Esophagus squamous epithelium (tissue), 5 donors: ENCODE measurements around the gene KCNAB1. TPM values are rescaled to one million over a fixed set of nuclear protein-coding genes. Genes with fewer than 3 reads are reported as not detected.

Source experiments
- DNase-seq: peaks from one replicate; lab custom pipeline; 2025; lab: John Stamatoyannopoulos, UW
- H3K27ac ChIP-seq, 4 donors: fragments of 200-600 bp; sonication (generic); one replicate each; pipeline ENCODE4 v1.5.1; 2016 to 2019; ENCODE audit warnings: mild to moderate bottlenecking in 1 of 4
- H3K27me3 ChIP-seq, 4 donors: fragments of 200-600 bp; sonication (generic); 1 replicate in 3 of 4; 2 replicates in 1 of 4; pipeline versions ENCODE4 v1.5.1 to v1.6.0; 2017 to 2021; ENCODE audit warnings: antibody characterized with exemption in 1 of 4
- H3K36me3 ChIP-seq, 3 donors: fragments of 200-600 bp; sonication (generic); one replicate each; pipeline ENCODE4 v1.5.1; 2016 to 2019
- H3K4me1 ChIP-seq, 3 donors: fragments of 200-600 bp; sonication (generic); one replicate each; pipeline ENCODE4 v1.5.1; 2017 to 2019
- H3K4me3 ChIP-seq, 4 donors: fragments of 200-600 bp; sonication (generic); 1 replicate in 3 of 4; 2 replicates in 1 of 4; pipeline ENCODE4 v1.5.1; 2016 to 2019; ENCODE audit warnings: mild to moderate bottlenecking in 2 of 4, moderate library complexity in 1 of 4
- H3K9me3 ChIP-seq, 3 donors: fragments of 200-600 bp; sonication (generic); one replicate each; pipeline ENCODE4 v1.5.1; 2016 to 2019
- CTCF ChIP-seq, 6 experiments: fragments of 450-650 bp in 4 of 6; fragments of 200-600 bp in 2 of 6; sonication (generic) in 2 of 6; IDR thresholded peaks; one replicate each; pipeline ENCODE4 v1.5.1; 2016 to 2019; ENCODE audit warnings: antibody characterized with exemption in 6 of 6, mild to moderate bottlenecking in 4 of 6, moderate library complexity in 4 of 6
- POLR2A ChIP-seq, 4 donors: fragments of 450-650 bp; IDR thresholded peaks; one replicate each; pipeline ENCODE4 v1.6.1; 2017; ENCODE audit warnings: antibody characterized with exemption in 4 of 4, mild to moderate bottlenecking in 4 of 4, moderate library complexity in 3 of 4
- WGBS, 2 donors: methylation state at CpG; one replicate each; pipeline ENCODE4 v1.1.5; 2018; 5-methylcytosine and 5-hydroxymethylcytosine counted together
- intact Hi-C: fragments of 100-400 bp; cut with DNase I; formaldehyde crosslinking; loops from one replicate; pipeline ENCODE4 v1.15.0; 2022
- total RNA-seq, 4 donors: library from RNA; depleted of rRNA; stranded (reverse); fragments of >200 nt; gene quantifications; one replicate each; pipeline ENCODE4 v1.1.0, GENCODE V29; 2016
- donor health status: DM: yes; HTN: yes; CAD: no.

KCNAB1 gene
- total RNA-seq, 4 donors from 2014 or later: 0.40 to 6.6 (median 1.3) TPM

GRCh38 chr3:156577736-156578135 lies 457.4 kb downstream of the KCNAB1 start:
- H3K9me3 ChIP-seq: no peaks in the 10 kb centered on the region
- no peaks in the 10 kb centered on the region for H3K27me3 ChIP-seq
- no peak overlapping the region for H3K27ac ChIP-seq
- no peak for TF ChIP-seq POLR2A (IDR thresholded peaks at IDR 0.05)
- TF ChIP-seq CTCF (IDR thresholded peaks at IDR 0.05): no peak
- no peaks in the 10 kb centered on the region for H3K36me3 ChIP-seq
- no peaks in the 10 kb centered on the region for H3K4me1 ChIP-seq
- DNase-seq: no peak
- intact Hi-C loops: no loop called here
- no peak overlapping the region for H3K4me3 ChIP-seq

- Histone ChIP-seq H3K36me3 (no peaks in the 10 kb centered on the region), H3K4me3 (no peak overlapping the region), H3K4me1 (no peaks in the 10 kb centered on the region), H3K27ac (no peak overlapping the region), H3K27me3 (no peaks in the 10 kb centered on the region), H3K9me3 (no peaks in the 10 kb centered on the region)
- DNase-seq: no peak
- intact Hi-C loops: no loop called here
- no peak for TF ChIP-seq CTCF (IDR thresholded peaks at IDR 0.05)
- TF ChIP-seq POLR2A (IDR thresholded peaks at IDR 0.05): no peak
- 13 to 57% methylated on average over 2 of the region's 2 CpGs for WGBS, 2 donors
Measured at GRCh38 chr3:156579427-156579851, 459.1 kb downstream of the KCNAB1 start.

GRCh38 chr3:156581033-156581432 lies 460.7 kb downstream of the KCNAB1 start:
- no peaks in the 10 kb centered on the region for H3K36me3 ChIP-seq
- intact Hi-C loops: no loop called here
- H3K9me3 ChIP-seq: no peaks in the 10 kb centered on the region
- no peaks in the 10 kb centered on the region for H3K27me3 ChIP-seq
- DNase-seq: no peak
- H3K4me3 ChIP-seq: no peak overlapping the region
- H3K27ac ChIP-seq: no peak overlapping the region
- TF ChIP-seq POLR2A (IDR thresholded peaks at IDR 0.05) (no peak), CTCF (IDR thresholded peaks at IDR 0.05) (no peak)
- WGBS, 2 donors: 90 to 94% methylated on average over 4 of the region's 4 CpGs
- H3K4me1 ChIP-seq: no peaks in the 10 kb centered on the region

- no peaks in the 10 kb centered on the region for H3K9me3 ChIP-seq
- no peaks in the 10 kb centered on the region for H3K27me3 ChIP-seq
- no peak for DNase-seq
- no peak overlapping the region for H3K27ac ChIP-seq
- TF ChIP-seq CTCF (IDR thresholded peaks at IDR 0.05) (no peak), POLR2A (IDR thresholded peaks at IDR 0.05) (no peak)
- intact Hi-C loops: no loop called here
- H3K36me3 ChIP-seq: no peaks in the 10 kb centered on the region
- no peak overlapping the region for H3K4me3 ChIP-seq
- H3K4me1 ChIP-seq: no peaks in the 10 kb centered on the region
Measured at GRCh38 chr3:156581954-156582353, 461.6 kb downstream of the KCNAB1 start.

- Histone ChIP-seq H3K4me1 (no peaks in the 10 kb centered on the region), H3K36me3 (no peaks in the 10 kb centered on the region), H3K27me3 (no peaks in the 10 kb centered on the region), H3K4me3 (no peak overlapping the region), H3K27ac (no peak overlapping the region), H3K9me3 (no peaks in the 10 kb centered on the region)
- TF ChIP-seq CTCF (IDR thresholded peaks at IDR 0.05) (no peak), POLR2A (IDR thresholded peaks at IDR 0.05) (no peak)
- no peak for DNase-seq
- 74 to 89% methylated on average over 4 of the region's 4 CpGs for WGBS, 2 donors
- intact Hi-C loops: no loop called here
Measured at GRCh38 chr3:156582532-156583183, 462.3 kb downstream of the KCNAB1 start.
